ENCODE measurements around the gene EXOC2.

The EXOC2 gene

DNA sequence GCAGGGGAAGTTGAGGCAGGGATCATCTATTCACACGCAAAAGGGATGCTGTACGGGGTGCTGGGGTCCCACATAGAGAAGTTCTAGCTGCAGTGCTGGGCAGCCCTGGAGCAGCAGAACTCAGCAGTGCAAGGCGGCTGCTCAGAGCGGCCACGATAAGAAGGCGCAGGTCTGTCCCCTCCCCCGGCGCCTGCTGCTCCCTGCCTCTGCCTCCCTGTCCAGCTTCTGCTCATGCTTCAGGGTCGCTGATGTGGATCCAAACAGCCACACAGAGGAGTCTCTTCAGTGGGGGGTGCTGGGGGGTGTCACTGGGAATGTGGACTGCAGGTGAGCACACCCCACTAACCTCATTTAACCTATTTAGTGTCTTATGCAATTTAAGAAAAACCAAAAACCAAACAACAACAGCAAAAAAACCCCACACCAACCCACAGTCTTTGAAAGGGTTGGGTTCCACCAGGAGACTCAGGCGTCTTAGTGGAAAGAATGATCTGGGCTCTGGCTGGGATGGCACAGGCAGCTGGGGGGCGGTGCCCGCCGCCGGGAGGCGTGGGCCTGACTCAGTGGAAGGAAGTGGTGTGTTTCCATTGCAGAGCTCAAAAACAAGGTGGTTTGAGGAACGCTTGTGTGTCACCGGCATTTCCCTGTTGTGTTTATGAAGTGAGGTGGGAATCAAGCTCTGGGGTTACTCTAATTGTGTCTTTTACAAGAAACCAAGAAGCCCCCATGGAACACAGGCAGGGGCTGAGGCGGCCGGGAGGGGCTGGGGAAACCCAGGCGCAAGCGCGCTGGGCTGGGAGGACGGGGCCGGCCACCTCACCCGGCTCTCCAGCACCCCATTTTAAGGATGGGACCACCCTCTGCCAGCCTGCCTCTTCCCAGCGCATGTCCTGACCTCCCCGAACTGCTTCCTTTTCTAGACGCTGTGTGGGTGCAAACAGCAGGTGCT lies 246.2 kb downstream of the EXOC2 start:
- DNase-seq (ENCODE audit: low read depth, low spot score) = peak; percentile 95

- DNase-seq (ENCODE audit: low read depth, low spot score) = no peak
Measured at GRCh38 chr6:445571-446417, 247.1 kb downstream of the EXOC2 start.

- DNase-seq (ENCODE audit: low read depth, low spot score) = peak; percentile 52
Measured at GRCh38 chr6:444653-445275, 248.2 kb downstream of the EXOC2 start.

GRCh38 chr6:443621-444159 lies 249.2 kb downstream of the EXOC2 start:
- no peak for DNase-seq (ENCODE audit: low read depth, low spot score)

- DNase-seq (ENCODE audit: low read depth, low spot score) = no peak
Measured at GRCh38 chr6:441126-441920, 251.6 kb downstream of the EXOC2 start.

DNA sequence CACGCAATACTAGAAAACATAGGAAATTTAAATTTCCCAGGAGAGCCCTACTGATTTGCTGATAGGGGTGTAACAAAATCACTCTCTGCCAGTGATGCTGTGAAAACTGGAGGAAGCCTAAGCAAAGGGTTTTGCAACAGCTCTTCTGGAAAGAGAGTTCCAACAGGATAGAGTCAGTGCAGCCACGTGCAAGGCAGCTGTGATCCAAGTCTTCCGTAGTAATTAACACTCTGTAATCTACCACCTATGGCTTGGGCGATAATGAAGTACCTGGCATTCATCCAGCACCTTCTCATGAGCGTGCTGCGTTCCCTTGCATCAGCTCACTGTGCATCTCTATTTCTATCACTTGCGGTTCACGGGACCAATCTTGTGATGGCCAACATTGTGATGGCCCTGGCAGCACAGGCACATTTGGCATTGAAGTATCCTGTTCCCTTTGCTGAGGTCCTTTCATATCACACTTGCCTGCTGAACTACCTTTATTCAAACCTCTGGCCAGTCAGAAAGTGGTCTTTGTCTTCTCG lies 253.2 kb downstream of the EXOC2 start:
- DNase-seq (ENCODE audit: low read depth, low spot score) = no peak

DNA sequence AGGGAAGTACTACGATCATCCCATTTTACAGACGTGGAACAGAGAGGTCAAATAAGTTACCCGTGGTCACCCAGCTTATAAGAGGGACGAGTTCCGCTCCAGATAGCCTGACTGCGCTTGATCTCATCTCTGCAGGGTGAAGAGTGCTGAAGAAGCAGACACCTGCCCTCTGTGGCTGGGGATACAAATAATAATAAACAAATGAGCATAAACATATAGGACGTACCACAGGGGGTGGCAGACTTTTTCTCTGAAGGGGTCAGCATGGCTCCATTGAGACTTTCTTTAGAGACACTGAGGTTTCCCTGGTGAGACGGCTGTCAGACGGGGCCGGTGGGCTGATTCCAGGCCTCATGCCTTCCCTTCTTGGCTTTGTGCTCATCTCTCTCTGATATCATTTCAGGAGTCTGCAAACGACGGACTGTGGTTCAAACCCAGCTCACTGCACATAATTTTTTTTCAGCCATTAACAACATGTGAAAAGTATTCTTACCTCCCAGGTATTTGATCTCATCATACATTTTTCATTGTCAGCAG lies 254.2 kb downstream of the EXOC2 start:
- DNase-seq (ENCODE audit: low read depth, low spot score) = no peak

DNA sequence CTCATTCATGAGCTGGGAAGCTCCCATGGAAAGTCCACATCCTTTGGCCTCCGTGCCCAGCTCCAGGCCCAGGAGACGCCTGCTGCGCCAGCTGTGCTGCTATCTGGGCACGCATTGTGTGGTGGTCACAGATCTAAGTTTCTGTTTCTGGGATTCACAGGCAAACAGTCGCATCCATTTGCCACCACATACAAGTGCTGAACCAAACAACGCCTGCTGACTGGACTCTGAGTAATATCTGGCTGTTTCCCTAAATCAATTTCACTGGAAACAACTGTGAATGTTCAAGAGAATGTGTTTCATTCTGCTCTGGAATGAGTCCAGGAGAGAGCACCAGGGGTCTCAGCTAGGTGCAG lies 255.9 kb downstream of the EXOC2 start:
- DNase-seq (ENCODE audit: low read depth, low spot score) = no peak

DNA sequence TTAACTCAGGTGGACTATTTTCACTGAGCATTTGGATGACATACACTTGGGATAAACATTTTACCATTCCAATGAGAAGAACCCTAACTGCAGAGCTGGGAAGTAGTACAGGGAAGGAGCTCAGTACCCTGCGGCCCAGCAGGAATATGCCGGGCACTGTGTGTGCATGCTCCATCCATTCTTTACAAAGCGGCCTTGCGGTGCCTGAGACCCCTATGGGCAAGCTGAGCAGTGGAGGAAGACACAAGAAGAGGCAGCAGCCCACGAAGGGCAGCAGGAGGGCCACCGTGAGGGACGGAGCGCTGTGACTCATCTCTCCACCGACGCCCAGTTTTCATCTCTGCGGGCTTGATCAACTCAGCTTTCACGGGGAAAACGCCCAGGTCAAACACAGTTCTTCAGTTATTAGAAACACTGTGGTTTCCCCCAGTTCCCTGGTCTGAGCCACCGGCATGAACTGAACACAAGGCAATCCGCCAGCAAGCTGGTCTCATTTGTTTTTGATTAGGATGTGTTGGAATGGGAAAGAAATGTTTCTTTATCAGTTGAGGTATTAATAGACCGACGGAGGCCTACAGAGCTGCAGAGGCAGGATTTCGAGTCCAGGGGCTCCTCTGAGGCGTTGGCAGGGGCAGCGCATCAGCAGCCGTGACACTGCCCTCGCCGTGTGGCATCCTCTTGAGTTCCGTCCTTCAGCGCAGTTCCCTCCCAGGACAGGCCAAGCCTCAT lies 256.5 kb downstream of the EXOC2 start:
- no peak for DNase-seq (ENCODE audit: low read depth, low spot score)

DNA sequence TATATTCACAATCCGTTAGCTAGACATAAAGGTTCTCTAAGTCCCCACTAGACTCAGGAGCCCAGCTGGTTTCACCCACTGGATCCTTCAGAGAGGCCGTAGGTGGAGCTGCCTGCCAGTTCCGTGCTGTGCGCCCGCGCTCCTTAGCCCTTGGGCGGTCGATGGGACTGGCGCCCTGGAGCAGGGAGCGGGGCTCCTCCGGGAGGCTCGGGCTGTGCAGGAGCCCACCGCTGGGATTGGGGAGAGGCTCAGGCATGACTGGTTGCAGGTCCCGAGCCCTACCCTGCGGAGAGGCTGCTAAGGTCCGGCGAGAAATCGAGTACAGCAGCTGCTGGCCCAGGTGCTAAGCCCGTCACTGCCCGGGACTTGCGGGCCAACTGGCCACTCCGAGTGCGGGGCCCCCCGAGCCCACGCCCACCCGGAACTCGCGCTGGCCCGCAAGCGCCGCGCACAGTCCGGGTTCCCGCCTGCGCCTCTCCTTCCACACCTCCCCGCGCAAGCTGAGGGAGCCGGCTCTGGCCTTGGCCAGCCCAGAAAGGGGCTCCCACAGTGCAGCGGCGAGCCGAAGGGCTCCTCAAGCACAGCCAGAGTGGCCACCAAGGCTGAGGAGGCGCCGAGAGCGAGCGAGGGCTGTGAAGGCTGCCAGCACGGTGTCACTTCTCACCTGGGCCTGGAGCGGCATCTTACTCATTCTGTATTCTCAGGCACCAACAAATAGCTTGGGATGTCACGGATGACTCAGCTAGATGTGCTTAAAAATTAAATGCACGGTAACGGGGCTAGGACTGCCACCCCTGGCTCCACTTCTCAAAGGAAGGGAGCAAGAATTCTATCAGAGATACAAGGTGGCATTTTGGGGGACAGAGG lies 257.3 kb downstream of the EXOC2 start:
- DNase-seq (ENCODE audit: low read depth, low spot score) = no peak
